WERI-Rb-1 (cell line): ENCODE results near the gene SENP2.

Experiments used
- DNase-seq: peaks from one replicate; pipeline ENCODE4 v3.0.0-alpha.2; 2020
- H3K27ac ChIP-seq: fragments of 250-450 bp; sonication (Bioruptor Pico); 2 replicates; pipeline ENCODE4 v1.5.1; 2020; ENCODE audit warnings: mild to moderate bottlenecking, moderate library complexity
- H3K27me3 ChIP-seq: fragments of 250-450 bp; sonication (Bioruptor Pico); 2 replicates; pipeline ENCODE4 v1.5.1; 2021; ENCODE audit warnings: mild to moderate bottlenecking, low read depth, moderate library complexity; ENCODE audit not compliant: insufficient read depth, severe bottlenecking
- H3K36me3 ChIP-seq: fragments of 250-450 bp; sonication (Bioruptor Pico); 2 replicates; pipeline ENCODE4 v1.5.1; 2020; ENCODE audit warnings: mild to moderate bottlenecking, moderate library complexity
- H3K4me3 ChIP-seq: 2 replicates; pipeline ENCODE4 v1.5.1; 2011; ENCODE audit warnings: low read depth, mild to moderate bottlenecking, control low read depth, low read length
- H3K9me3 ChIP-seq: fragments of 250-450 bp; sonication (Bioruptor Pico); 2 replicates; pipeline ENCODE4 v1.5.1; 2021; ENCODE audit warnings: mild to moderate bottlenecking, moderate library complexity; ENCODE audit not compliant: severe bottlenecking
- TF ChIP-seq, protein P1 (sequence below): IDR thresholded peaks from 2 replicates; pipeline ENCODE4 v1.5.1; 2011; ENCODE audit warnings: low read depth, mild to moderate bottlenecking, control low read depth, inconsistent platforms, low read length

The SENP2 gene

DNA sequence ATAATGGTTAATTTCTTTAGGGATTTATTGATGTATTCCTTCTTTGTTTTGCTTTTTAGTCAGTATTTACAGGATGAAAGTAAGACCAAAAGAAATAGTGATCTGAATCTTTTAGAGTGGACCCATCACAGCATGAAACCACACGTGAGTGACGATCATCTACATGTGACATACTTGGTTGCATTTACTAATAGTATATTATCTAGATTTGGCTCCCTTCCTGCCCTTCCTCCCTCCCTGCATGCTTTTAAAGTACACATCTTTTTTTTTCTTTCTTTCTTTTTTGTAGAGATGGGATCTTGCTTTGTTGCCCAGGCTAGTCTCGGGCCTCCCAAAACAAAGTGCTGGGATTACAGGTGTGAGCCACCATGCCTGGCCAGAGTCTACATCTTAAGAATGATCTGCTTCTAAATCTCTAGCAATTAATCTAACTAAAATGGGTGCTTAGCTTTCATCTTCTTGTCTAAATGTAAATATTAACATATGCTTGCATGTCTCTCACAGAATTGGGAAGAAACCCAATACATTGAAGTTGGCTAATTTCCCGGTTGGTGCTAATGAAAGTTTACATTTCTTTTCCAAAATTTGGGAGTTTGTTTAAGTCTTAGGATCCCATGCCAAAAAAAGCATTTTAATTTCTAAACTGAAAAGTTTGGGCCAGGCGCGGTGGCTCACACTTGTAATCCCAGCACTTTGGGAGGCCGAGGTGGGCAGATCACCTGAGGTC lies 38.0 kb downstream of the SENP2 start:
- Histone ChIP-seq H3K27ac (no peak overlapping the region), H3K27me3 (no peaks in the 10 kb centered on the region), H3K36me3 (peaks cover 55% of the 10 kb centered on the region), H3K4me3 (no peak overlapping the region), H3K9me3 (no peaks in the 10 kb centered on the region)
- TF ChIP-seq, protein P1, sequence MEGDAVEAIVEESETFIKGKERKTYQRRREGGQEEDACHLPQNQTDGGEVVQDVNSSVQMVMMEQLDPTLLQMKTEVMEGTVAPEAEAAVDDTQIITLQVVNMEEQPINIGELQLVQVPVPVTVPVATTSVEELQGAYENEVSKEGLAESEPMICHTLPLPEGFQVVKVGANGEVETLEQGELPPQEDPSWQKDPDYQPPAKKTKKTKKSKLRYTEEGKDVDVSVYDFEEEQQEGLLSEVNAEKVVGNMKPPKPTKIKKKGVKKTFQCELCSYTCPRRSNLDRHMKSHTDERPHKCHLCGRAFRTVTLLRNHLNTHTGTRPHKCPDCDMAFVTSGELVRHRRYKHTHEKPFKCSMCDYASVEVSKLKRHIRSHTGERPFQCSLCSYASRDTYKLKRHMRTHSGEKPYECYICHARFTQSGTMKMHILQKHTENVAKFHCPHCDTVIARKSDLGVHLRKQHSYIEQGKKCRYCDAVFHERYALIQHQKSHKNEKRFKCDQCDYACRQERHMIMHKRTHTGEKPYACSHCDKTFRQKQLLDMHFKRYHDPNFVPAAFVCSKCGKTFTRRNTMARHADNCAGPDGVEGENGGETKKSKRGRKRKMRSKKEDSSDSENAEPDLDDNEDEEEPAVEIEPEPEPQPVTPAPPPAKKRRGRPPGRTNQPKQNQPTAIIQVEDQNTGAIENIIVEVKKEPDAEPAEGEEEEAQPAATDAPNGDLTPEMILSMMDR: no peak
- DNase-seq: no peak

GRCh38 chr3:185625784-185626183 lies 39.7 kb downstream of the SENP2 start:
- Histone ChIP-seq H3K27me3 (no peaks in the 10 kb centered on the region), H3K4me3 (no peak overlapping the region), H3K27ac (no peak overlapping the region), H3K9me3 (no peaks in the 10 kb centered on the region), H3K36me3 (peaks cover 65% of the 10 kb centered on the region)
- TF ChIP-seq, protein P1: no peak
- no peak for DNase-seq

DNA sequence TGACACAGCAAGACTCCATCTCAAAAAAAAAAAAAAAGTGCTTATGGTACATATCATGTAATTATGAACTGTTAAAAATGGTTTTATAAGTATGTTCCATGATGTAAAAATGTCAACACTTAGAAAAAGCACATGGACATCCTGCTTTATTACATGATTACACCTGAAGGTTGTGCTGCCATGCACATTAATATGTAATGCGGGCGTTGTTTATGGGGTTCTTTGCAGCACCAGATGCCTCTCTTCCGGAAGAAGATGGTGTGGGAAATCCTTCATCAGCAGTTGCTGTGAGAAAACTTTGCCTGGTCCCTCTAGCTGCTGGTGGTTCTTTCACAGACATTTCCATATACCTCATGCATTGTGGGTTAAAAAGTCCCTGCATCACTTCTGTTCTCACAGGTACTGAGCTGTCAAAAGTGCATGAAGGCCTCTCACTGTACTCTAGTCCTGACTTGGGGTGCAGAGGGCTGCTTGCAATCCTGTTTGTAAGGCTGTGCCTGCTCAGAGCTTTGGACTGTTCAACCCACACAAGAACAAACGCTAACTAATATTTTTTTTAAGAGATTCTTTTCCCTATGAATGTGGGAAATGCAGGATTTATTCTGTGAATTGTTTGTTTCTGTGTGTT lies 43.6 kb downstream of the SENP2 start:
- TF ChIP-seq, protein P1: no peak
- peaks cover 42% of the 10 kb centered on the region for H3K36me3 ChIP-seq

GRCh38 chr3:185630182-185630622 lies 44.1 kb downstream of the SENP2 start:
- no peak for DNase-seq
- H3K9me3 ChIP-seq: no peaks in the 10 kb centered on the region
- peaks cover 42% of the 10 kb centered on the region for H3K36me3 ChIP-seq
- no peaks in the 10 kb centered on the region for H3K27me3 ChIP-seq
- H3K4me3 ChIP-seq: no peak overlapping the region
- H3K27ac ChIP-seq: no peak overlapping the region
- TF ChIP-seq, protein P1: no peak

More for the DNA sequence above, 43.6 kb downstream of the SENP2 start:
- Histone ChIP-seq H3K27ac (no peak overlapping the region), H3K27me3 (no peaks in the 10 kb centered on the region), H3K4me3 (no peak overlapping the region), H3K9me3 (no peaks in the 10 kb centered on the region)
- no peak for DNase-seq

DNA sequence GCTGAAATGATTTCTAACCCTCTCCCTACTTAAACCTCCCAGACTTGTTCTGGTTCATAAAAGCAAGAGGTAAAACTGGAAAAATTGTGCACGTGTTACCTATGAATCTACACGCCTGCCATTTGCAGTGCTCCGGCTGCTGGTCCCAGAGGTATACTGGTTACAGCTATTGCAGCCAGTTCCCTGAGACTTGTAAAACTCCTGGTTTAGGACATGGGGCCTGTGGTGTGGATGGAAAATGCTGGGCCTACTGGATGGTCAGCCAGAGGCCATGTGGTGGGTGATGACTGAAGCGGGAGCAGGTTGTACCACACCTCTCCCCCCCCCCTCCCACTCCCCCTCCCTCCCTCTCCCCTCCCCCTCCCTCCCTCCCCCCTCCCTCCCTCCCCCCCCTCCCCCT lies 45.0 kb downstream of the SENP2 start:
- no peak for DNase-seq
- Histone ChIP-seq H3K27me3 (no peaks in the 10 kb centered on the region), H3K4me3 (no peak overlapping the region), H3K36me3 (peaks cover 34% of the 10 kb centered on the region), H3K27ac (no peak overlapping the region), H3K9me3 (no peaks in the 10 kb centered on the region)
- TF ChIP-seq, protein P1: no peak
